ENCODE measurements around the gene COLEC12.

COLEC12 gene

DNA sequence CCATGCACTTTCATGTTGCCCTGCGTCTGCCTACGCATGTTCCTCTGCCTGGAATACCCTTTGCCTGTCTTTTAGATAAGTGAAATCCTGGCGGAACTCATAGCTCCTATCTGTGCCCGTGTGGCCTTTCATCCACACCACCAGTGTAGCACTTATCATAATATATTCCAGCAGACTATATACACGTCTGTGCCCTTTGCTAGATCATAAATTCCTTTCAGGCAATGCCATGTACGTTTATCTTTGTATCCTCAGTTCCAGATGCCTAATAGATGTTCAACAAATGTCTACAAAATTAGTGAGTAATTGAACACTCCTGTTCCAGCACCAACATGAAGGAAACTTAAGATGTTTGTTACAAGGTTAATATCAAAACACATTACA is 106.9 kb downstream of the COLEC12 start:
- in situ Hi-C loops (cut with HindIII; ENCODE audit: low sequenced_read_pairs): no loop called here

- in situ Hi-C loops (cut with HindIII; ENCODE audit: low sequenced_read_pairs): no loop called here
These were observed 107.5 kb downstream of the COLEC12 start for GRCh38 chr18:392928-393573.

DNA sequence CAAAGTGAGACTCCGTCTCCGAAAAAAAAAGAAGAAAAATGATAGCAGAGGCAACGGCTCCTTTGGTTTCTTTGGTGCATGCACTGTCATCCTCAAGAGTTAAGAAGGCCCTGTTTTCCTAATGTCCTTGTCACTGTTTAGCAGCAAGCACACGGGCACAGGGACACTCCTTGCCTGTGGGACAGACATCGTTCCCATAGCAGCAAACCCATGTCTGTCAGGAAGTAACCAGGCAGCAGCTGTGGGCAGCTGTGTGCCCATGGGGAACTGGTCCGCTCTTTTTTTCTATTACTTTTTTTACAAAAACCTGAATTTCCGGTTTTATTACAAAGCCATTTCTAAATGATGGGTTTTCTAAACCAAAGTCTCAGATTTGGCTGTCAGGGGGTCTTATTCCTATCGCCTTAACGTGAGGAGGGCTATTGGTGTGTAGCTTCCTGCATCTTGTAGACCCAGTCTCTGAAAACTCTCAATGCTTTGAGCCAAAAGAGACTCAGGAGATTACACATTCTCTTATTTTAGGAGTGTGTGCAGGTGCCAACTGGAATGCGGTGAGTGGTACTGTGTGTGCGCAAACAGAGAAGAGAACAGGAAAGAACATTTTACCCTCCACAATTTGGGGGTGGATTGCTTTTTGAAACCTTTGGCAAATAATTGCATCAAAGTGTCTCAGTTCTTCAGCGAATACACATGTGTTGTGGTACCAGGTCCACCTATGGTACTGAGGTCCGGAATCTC is 109.6 kb downstream of the COLEC12 start:
- in situ Hi-C loops (cut with HindIII; ENCODE audit: low sequenced_read_pairs): no loop called here

GRCh38 chr18:389658-390357 is 110.7 kb downstream of the COLEC12 start:
- in situ Hi-C loops (cut with HindIII; ENCODE audit: low sequenced_read_pairs): no loop called here

DNA sequence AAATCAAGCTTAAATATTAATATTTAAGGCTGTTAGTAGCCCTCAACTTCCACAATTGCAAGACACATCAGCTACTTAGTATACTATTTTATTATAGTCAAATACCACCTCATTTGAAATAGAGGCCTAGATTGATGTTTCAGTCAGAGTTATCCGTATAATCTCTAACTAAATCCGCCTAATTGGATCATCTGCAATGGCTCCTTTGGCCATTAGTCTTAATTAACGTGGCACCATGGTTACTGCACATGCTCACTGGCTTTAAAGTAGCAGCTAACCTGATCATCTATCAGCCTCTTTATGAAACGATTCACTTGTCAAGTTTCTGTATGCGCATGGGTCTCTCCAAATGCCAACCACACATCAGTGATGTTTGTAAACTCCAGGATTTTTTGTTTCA is 112.3 kb downstream of the COLEC12 start:
- in situ Hi-C loops (cut with HindIII; ENCODE audit: low sequenced_read_pairs): no loop called here

GRCh38 chr18:386994-387393 is 113.5 kb downstream of the COLEC12 start:
- in situ Hi-C loops (cut with HindIII; ENCODE audit: low sequenced_read_pairs): no loop called here

GRCh38 chr18:384897-385296 is 115.6 kb downstream of the COLEC12 start:
- in situ Hi-C loops (cut with HindIII; ENCODE audit: low sequenced_read_pairs): no loop called here

DNA sequence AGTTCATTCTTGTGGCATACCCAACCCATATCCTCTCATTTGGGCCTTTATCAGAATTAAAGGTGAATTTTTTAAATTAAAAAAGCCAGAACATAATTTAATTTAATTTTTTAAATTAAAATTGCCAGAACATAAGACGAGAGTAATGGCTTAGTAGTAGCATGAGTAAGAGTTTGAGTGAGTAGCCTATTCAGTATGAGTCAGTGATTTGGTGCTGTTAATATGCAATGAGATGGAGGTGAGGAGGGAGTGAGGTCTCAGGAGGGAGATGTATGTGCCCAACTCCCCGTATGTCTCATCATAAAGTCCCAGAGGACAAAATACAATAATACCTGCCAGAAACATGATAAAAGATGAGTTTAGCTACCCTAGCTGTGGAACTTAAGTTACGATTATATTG is 117.4 kb downstream of the COLEC12 start:
- in situ Hi-C loops (cut with HindIII; ENCODE audit: low sequenced_read_pairs): no loop called here

DNA sequence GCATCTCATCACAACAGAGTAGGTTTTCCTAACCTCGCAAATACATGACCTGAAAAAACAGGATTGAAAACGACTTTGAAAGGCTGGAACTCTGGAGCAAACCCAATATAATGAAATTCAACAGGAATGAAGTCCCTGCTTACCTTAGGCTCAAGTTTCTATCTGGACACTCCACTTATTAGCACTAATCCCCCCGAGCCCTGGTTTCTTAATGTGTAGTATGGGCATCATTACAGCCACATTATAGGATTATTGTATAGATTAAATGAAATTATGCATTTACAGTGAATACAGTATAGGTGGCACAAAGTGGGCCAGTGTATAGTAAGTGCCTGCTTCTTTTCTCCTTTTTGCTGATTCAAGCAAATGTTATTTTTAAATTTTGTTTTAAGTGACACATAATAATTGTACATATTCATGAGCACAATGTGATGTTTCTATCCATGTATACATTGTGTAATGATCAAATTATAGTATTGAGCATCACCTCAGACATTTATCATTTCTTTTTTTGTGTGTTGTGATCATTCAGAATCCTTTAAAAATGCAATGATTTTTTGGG is 118.0 kb downstream of the COLEC12 start:
- in situ Hi-C loops (cut with HindIII; ENCODE audit: low sequenced_read_pairs): no loop called here

DNA sequence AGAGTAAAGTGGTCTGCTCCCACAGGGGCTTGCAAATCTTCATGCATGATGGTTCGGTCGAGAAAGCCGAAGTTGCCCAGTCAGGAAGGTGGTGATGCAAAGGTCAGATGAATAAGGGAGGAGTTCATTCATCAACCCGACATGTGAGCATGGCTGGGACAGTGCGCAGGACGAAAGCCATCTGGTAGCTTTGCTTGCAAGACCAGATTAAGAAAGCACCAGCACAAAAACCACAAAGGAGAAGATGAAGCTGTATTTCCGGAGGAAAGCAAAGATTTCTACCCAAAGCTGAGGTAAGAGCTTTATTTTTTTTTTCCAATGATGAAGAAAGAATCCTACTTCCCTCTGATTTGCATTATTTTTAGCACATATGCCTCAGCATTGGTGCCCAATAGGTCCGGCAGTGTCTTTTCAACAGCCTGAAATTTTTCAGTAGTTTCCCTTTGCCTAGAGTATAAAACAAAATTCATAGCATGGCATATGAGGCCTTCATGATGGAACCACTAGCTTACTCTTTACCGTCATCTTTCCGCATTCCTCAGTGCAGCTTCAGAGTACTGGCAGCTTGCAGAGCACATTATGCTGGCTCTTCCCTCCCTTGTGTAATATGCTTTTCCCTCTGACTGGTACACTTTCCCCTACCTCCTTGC is 120.7 kb downstream of the COLEC12 start:
- in situ Hi-C loops (cut with HindIII; ENCODE audit: low sequenced_read_pairs): no loop called here

GRCh38 chr18:378079-378478 is 122.4 kb downstream of the COLEC12 start:
- in situ Hi-C loops (cut with HindIII; ENCODE audit: low sequenced_read_pairs): no loop called here

DNA sequence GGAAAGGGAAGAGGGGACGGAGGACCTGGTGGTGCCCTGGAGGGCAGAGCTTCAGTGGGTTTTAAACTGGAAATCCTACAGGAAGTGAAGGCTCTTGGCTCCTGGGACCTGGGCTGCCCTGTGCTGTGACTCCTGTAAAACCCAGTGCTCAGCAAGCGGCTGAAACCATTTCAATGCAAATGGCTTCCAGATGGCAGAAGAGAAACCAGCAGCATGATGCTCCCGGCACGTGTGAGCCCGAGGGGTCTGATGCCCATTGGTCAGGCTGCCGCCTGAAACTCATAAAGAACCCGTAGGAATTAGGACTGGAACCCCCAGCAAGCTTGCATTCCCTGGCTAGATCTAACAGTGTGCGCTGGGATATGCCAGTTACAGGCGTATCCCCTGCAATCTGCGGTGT is 123.4 kb downstream of the COLEC12 start:
- in situ Hi-C loops (cut with HindIII; ENCODE audit: low sequenced_read_pairs): no loop called here

DNA sequence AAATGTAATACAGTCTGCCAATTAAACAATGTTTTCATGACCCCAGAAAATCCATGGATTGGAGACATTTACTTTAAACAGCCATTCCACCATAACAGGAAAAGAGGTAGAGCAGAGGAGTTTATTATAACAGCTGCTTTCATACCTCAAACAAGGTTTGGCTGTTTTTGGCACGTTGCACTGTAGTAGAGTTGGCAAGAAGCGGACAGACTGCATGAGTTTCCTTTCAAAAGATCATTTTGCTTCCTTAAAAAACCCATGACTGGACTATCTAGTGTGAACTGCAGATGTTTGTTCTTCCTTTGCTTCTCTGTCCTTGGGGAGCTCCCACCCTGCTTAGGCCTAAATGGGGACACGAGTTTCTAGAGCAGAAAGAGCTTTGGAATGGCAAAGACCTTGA is 124.2 kb downstream of the COLEC12 start:
- in situ Hi-C loops (cut with HindIII; ENCODE audit: low sequenced_read_pairs): no loop called here

GRCh38 chr18:374721-375168 is 125.8 kb downstream of the COLEC12 start:
- in situ Hi-C loops (cut with HindIII; ENCODE audit: low sequenced_read_pairs): no loop called here

- in situ Hi-C loops (cut with HindIII; ENCODE audit: low sequenced_read_pairs): no loop called here
These were observed 126.7 kb downstream of the COLEC12 start for GRCh38 chr18:373780-374179.

- in situ Hi-C loops (cut with HindIII; ENCODE audit: low sequenced_read_pairs): no loop called here
These were observed 128.9 kb downstream of the COLEC12 start for GRCh38 chr18:371609-371982.

DNA sequence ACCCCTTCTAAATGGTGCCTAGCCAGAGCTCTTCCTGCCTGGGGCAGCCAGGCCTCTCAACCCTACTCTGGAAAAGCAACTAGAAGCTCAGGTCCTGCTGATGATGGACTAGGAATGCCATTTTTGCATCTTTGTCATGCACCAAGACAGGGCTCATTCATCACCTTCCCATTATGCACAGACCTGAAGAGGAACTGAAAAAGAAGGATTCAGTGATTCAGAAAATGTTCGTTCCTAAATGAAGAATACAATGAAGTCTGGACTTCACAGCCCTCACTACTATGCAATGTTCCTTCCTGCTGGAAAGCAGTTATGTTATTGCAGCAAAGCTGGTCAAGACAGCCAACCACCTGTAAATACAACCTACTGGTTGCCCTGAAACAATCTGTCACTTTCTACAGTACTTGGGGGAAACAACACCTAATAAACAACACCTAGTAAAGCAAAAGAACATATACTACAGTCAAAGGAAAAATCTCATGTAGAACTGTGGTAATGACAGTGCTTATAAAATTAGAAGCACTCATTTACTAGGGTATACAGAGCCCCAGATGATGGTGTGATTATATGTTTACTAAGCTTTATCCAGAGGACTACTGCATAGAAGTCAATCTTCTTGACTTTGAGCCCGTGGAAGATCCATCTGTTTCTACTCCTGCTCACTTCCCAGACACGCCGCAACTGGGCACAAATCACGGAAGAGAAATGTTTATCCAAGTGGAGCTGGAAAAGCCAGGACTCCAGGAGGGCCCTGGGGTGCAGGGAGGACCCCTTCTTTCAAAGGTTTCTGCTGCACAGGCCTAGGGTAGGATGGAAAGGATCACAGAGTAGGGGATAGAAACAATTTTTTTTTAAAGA is 129.5 kb downstream of the COLEC12 start:
- in situ Hi-C loops (cut with HindIII; ENCODE audit: low sequenced_read_pairs): no loop called here

- in situ Hi-C loops (cut with HindIII; ENCODE audit: low sequenced_read_pairs): no loop called here
These were observed 131.1 kb downstream of the COLEC12 start for GRCh38 chr18:369224-370015.

- in situ Hi-C loops (cut with HindIII; ENCODE audit: low sequenced_read_pairs): no loop called here
These were observed 133.9 kb downstream of the COLEC12 start for GRCh38 chr18:366466-367061.
